Adrenal gland (tissue), 5 donors: ENCODE data around the gene NPR2.

ENCODE experiments used
- CTCF ChIP-seq, 6 experiments: fragments of 450-650 bp in 4 of 6; fragments of 200-600 bp in 2 of 6; sonication (generic) in 1 of 6; IDR thresholded peaks; 1 replicate in 5 of 6; 2 replicates in 1 of 6; pipeline versions ENCODE4 v1.5.1 to v1.8.0; 2016 to 2021; ENCODE audit warnings: antibody characterized with exemption in 6 of 6, mild to moderate bottlenecking in 2 of 6, moderate library complexity in 1 of 6
- POLR2A ChIP-seq, 2 donors: fragments of 450-650 bp; IDR thresholded peaks; one replicate each; pipeline ENCODE4 v1.6.1; 2017; ENCODE audit warnings: antibody characterized with exemption in 2 of 2, mild to moderate bottlenecking in 2 of 2, moderate library complexity in 1 of 2
- donor health status: DM: no; HTN: no; CAD: no.

- no peak for TF ChIP-seq CTCF (IDR thresholded peaks at IDR 0.05)
- no peak for TF ChIP-seq POLR2A (IDR thresholded peaks at IDR 0.05)
Observed at GRCh38 chr9:35822926-35823325, 31.5 kb downstream of the NPR2 start.
